CD4-positive, alpha-beta T cell treated with Interleukin-17A for 4 hours (primary cell): ENCODE measurements around the gene C11orf16.
"Not testable (repeated sequence)": the region's sequence is repeated elsewhere in the genome, so short reads cannot be mapped to it uniquely, and the experiment has no call there.

Source experiments
- DNase-seq: peaks from one replicate; pipeline ENCODE4 v3.0.0-alpha.2; 2020; ENCODE audit warnings: mixed read lengths

Gene C11orf16, protein sequence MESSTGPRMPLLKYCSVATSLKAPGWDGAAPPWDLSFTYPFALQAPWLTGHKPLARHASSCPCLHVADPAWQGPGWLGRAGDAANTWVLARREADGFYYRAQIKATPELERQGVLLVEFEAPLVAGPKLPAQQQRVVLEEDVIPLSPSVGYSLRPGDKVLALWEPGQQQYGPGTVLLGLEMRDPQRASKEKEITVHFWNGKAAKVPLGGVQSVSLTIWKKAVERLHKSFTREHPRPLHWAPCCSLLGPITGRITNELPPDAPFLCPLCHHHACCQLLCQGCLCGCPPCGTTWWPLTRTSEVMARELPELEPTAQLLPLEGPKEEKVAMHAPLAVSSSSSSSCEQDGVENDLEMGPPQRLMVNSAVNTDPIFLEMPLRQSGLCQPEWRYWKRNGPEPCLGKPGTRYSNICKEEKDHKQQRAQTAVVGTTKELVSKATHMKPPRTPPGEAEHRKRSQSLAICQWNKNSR

DNA sequence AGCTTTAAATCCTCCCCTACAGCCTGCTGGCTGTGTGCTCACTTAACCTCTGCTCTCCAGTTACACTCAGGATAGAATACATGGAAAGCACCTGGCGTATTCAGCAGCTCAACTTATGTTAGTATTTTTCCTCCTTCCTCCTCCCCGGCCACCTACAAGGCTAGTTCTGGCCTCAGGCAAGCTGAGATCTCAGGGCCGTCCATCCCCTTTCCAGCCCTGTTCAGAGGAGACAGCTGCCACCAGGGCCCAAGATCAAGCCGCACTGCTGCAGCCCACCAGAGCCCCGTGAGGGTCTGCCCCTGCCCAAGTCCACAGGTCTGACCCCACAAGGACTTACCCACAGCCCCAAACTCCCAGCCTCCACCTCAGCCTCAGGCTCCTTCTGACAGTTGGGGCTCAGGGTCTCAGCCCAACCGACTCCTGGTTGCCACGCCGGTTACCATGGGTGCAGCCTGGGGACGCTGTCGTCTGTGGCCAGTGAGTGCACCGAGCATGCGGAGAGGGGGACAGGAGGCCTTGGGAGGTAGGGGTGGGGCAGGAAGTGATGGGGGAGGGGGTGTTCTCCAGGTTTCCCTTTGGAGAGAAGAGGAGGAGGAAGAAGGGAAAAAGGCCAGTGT is at the start of gene C11orf16:
C11orf16 (minus strand) TSS at position 384 of the 617 bp plus-strand sequence. CDS start 639 bp downstream, outside the sequence.
- DNase-seq = no peak

DNA sequence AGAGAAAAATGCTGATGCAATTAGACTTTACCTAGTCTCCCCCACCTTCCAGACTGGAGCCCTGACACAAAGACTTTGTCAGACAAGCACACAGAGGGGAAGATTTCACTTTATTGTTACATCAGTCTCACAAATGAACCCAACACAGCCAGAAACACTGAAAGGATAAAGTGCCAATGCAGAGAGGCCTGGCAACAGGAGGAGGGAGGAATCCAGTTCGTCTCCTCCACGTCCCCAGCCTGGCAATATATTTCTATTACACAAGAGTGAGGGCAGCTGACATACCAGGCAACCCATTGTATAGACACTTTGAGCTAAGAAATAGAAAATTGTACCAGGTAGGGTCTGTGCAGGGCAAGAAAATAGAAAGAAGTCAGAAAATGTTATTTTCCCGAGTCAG is 47.7 kb upstream of the C11orf16 start:
- no peak for DNase-seq

DNA sequence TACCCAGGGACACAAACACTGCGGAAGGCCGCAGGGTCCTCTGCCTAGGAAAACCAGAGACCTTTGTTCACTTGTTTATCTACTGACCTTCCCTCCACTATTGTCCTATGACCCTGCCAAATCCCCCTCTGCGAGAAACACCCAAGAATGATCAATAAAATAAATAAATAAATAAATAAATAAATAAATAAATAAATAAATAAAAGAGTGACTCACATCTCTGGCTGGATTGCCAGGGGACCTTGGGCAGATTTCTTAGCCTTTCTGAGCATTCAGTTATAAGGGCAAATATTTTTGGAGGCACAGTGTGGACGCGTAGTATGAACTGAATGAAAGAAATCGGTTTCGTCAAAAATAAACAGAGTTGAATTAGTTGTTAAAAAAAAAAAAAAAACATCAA is 46.6 kb upstream of the C11orf16 start:
- DNase-seq = not testable (repeated sequence)

DNA sequence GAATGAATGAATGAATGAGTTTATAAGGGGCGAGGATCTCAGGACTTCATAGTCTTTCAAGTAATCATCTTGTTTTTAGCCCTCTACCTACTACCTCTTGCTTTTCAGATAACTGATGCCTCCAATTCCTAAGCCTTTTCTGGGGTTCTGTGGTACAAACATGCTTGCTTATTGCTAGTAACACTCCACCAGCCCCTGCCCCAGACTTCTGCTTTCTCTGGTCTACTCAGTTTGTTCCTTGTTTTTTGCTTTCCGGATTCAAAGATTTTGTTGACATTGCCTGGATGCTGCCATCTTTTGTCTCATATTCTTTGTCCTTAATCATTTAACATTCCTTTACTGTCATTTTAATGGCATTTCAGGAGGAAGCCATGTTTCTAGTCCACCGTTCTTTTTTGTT is 40.4 kb upstream of the C11orf16 start:
- no peak for DNase-seq

DNA sequence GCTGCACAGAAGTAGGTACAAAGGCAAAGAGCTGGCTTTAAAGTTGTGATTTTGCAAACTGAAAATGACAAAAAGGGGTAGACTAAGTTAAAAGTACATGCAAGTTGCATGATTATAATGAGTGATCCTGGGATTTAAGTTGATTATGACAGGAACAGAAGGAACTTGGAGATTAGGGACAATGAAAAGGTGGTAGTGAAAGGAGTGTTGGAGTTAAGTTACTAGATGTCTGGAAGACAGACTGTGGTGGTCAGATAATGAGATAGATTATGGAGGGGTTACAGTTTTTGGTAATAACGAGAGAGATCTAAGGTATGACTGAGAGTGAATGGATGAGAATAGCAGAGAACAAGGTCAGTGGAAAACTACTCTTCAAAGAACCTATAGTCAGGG is 39.2 kb upstream of the C11orf16 start:
- DNase-seq = no peak

DNA sequence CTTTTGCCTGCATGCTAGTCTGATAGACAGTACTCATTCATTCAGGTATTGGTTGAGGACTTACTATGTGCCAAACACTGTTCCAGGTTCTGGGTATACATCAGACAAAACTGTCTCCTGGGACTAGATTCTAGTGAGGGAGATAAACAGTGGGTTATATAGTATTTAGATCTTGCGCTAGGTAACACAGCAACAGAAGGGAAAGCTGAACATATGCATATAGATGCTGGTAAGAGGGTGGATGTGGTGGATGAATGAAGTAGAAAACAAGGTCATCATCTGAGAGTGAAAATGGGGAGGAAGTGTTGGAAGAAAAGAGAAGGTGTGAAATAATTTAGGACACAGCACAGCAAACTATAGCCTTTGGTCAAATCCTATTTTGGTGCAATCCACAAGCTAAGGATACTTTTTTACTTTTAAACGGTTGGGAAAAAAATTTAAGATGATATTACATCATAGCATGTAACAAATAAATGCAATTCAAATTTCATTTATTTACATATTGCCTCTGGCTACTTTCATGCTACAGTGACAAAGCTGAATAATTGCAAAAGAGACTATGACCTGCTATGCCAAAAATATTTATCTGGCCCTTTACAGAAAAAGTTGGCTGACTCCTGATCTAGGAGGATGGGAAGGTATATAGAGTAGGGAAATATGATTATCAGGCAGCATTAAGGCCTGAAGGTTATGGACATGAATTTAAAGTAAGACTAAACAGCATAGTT is 38.6 kb upstream of the C11orf16 start:
- no peak for DNase-seq

DNA sequence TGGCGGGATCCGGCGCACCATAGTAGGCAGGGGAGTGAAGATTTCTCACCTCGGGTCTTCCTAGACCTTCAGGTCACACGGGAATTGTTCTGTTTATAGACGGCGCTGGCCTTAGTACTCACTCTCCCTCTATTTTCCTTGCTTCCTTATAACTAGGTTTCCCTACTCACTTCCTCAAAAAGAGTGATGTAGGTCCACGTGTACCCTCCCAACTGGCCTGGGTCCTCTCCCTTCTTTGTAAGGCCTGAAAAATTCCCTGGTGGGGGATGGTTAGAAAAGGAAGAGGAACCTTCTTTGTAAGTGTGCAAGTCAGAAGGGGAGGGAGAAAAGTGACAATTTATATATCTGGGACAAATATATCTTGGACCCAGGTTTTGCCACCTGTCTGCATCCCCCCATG is 34.4 kb upstream of the C11orf16 start:
- DNase-seq = no peak

DNA sequence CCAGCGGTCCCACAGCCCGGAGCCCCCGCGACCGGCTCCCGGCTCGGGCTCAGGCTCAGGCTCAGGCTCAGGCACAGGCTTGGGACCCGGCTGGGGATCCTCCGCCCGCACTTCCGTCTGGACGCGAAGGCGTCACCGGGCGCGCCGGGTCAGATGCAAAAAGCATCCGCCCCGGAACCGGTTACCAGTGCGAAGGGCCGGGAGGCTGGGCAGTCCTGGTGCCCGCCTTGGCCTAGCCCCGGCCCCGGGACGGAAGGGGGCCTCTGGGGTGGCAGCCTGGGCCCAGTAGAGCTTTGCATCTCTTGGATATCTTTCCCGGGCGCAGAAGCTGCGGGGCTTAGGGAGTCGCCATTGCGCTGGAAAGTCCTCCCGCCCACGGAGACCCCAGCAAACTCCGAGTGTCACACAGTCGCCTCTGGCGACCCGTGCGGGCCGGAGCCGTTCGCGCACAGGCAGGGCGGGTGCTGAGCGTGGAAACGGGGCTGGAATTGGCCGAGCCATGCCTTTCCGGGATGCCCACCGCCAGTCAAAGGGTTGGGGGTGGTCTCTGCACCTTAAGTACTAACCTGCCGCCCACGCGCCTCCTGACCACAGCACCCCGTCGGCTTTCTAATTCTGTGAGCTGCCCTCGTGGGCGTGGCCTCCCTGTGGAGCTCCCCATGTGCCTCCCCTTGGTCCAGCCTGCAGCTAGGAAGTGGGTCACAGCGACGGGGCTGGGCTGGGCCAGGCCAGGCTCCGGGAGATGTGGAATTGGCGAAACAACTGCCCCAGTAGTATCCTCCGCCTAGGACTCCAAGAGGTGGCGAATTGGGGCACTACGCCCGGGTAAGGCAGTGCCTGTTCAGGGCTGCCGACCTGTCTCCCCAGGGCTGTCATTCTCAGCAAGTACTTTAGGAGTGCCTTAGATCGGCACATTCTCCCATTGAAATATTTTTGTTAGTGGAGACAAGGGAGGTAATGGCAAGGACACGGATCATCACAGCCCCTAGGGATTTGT is 31.9 kb upstream of the C11orf16 start, which contains the start of gene TMEM9B:
TMEM9B (minus strand) TSS at position 119 of the 997 bp plus-strand sequence. CDS start 129 bp downstream, outside the sequence.
- peak; percentile 82 for DNase-seq

DNA sequence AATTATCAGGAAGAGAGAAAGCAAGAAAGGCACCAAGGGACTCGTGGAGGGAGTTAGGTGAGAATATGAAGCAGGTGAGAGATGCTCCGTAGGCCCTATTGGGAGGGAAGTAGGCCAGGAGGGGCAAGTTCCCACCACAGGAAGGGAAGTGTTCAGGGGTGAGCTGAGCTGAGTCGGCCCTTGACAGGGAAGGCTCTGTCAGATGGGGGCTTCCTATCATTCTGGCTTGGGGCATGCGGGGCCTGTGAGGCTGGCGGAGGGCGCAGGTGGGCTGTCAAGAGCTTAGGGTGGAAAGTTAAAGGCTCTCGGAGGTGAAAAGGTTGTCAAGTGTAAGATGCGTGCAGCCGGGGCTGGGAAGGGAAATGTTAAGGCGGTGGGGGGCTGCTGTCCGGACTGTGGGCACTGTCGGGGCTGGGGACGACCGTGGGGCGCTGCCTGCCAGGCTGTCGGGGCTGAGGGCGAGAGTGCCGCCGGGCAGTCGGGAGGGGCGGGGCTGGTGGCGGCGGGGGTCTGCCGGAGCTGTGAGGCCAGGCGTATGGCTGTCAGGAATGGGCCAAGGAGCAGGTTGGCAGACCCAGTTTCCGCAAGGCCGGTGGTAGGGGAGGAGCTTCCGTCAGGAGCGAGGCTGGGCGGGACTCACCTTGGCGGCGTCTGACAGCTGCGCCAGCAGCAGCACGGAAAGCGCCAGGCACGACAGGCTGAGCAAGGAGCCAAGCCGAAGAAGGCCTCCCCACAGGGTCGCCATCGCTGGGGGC is 31.0 kb upstream of the C11orf16 start:
- DNase-seq = peak; percentile 85

DNA sequence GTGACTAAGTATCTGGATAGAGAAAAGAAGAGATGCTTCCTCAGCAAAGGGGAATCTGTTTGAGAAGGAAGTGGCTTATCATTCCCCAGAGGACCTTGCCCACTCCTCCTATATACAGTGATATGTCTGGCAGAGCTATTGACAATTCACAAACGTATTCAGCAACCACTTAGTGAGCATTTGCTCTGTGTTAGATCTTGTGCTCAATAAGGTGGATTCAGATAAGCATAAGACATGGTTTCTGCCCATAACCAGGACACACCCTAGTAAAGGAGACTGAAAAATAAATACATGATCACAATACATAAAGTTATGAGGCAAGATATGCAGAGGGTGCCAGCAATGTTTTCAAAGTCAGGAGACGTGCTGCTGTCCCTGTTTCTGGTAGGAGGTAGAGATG is 30.1 kb upstream of the C11orf16 start:
- DNase-seq = no peak

DNA sequence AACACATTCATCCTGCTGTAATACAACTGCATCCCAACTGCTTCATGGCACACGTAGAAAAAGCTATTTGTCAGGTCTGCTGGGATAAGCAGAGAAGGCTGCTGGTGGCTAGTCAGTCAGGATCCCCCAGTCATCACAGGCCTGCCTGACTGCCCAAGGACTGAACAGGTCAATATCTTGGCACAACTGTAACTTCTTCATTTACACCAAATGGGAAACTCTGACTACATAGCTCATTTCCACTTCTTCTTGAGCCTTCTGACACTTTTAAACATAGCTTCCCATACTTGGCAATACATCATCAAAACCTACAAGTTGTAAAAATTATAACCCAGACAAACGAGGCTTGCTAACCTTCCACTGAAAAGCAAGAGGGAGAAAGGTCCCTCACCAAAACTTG is 28.7 kb upstream of the C11orf16 start:
- DNase-seq = no peak

DNA sequence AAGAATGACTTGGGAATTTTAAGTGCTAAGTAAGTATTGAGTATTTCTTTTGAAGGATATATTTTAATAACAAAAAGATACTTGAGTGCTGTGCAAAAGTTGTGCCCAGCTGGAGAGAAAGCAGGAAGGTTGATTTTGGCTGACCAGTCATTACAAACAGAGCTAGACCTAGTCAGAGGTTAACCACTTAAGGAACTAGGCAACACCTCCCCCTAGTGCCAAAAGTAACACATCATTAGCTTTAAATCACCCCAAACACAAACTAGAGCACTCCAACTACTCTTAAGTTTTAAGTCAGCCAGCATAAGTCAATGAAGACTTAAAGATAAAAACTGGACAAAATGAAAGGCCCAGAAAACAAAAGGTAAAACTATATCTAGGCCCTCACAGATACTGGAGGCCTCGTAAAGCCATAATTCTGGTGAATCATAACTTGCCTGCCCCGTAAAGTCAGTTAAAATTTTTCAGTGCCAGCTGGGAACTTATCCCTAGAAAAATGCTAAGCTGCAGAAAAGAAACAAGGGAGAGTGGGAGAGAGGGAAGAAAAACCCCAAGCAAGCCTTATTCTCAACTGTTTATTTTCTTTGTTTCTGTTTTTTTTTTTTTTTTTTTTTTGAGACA is 26.9 kb upstream of the C11orf16 start:
- DNase-seq = peak; percentile 39

DNA sequence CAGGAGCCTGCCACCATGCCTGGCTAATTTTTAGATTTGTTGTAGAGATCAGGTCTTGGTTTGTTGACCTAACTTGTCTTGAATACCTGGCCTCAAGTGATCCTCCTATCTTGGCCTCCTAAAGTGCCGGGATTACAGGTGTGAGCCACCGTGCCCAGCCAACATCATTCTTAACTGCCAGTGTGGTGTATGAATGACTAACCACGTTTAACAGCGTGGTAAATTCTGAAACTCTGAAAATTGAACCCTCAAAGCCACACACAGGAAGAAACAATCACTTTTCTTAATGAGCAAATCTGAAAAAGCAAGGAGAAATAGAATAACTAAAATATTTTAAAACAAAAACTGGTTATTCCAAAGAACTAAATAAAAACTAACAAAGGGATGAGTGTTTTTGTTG is 24.1 kb upstream of the C11orf16 start:
- no peak for DNase-seq

DNA sequence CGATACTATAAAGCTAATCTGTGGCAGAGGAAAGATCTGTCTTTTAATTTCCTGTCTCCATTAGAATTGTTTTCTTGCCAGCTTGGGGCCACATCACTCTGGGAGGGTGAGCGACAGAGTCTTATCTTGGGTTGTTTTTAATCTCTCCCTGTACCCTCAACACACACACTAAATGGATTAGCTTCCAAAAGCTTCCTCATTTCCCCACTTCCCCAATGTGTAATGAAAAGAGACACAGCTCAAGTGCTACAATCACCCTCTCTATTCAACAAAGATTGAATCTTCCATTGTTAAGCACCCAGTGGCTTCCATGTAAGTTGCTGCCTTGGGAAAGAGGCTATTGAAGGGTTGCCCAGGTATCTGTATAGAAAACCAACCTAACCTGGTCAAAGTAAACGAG is 16.1 kb upstream of the C11orf16 start:
- DNase-seq = no peak

DNA sequence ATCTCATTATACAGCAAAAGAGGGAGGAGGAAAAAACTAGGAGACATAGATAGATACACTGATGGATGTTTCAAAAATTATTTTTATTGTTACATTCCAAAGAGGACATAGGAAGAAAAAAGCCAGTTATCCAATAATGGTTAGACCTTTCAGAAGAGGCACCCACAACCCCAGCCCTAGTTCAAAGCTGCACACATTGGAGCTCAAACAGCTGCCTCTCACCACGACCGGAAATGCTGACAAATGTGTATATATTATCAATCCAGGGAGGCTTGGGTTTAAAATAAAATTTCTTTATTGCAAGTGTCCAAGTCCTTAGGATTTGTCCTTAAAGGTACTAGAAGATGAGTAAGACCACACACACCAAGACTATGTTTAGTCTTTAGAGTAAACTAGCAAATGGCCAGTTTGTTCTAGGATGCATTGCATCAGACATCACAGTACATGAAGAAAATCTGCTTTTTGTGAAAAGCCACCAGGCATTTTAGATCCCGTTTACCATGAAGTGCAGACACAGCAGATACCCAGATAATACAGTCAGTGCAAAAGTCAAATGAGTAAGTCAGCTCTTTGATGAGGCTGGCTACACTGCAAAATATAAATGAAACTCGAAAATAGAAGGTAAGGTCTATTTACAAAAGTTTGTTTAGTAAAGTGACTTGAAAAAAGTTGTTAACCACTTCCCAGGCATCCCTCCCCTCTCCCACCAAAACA is 14.6 kb upstream of the C11orf16 start:
- no peak for DNase-seq

DNA sequence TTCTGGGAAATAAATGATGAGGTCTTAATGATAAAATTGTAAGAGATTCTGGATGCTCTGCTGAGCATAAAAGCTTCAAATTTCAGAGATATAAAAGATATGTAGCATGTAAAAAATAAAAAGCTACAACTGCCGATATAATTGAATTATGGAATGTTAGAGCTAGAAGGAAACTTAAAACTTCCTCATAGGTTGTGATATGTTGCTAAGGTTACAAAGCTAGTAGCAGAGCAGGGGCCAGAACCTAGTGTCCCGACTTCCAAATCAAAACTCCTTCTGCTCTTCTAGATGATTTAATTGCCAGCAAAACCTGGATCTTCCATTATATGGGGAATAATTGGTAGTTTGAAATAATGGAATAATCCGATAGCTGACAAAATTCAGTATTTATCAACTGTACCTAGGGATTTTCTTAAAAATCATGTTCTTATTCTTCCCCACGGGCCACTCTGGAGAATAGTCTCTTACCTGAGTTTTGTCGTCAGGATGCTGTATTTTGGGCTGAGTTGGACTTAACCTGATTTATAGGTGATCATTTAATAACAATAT is 9.8 kb upstream of the C11orf16 start, which contains the start of gene ASCL3:
ASCL3 (minus strand) TSS at position 499 of the 549 bp plus-strand sequence. CDS start 4,855 bp downstream, outside the sequence.
- DNase-seq = no peak

DNA sequence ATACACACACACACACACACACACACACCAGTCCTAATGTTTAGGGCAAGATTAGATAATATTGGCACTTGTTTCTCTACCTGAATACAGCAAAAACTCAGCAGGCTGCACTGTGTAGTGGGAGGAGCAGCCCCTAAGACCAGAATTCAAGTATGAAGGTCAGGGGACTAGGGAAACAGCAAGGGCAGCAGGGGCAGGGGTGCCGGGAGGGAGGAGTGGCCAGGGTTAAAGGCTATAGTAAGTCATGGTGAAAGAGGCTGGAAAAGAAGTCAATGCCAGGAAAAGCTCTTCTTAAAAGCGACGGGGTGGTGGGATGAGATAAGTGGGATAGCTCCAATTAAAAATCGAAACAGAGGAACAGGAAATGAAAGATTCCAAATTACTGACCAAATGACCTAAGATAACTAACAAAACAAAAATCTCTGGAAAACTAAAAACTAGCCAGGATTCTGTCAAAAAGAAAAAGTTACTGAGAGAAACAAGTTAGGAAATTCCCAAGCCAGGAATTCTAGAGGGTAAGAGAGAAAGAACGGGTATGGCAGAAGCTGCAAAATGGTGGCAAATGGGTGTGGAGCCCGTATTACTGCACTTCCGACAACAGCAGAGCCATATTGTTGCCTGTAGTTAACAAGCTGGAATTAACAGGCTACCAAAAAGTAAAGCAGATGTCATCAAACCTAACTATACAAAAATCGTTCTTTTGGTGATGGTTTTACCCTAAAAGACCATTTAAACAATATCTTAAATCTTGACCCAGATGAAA is 8.8 kb upstream of the C11orf16 start:
- DNase-seq = no peak

DNA sequence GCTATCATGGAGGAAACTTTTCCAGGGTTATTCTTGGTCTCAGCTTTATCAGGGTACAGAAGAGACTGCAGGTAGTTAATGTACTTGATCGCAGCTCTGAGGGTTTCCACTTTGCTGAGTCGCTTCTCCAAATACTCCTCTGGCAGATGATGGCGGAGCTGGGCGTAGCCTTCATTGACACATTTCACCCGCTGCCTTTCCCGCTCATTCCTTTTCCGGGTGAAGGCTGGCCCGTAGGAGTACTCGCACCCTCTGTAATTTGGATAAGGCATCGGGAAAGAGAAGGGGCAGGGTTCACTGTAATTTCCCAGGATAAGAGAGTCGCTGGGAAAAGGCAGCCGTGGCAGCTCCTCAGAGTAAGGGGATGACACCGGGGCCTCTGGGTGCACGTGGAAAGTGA is 4.9 kb upstream of the C11orf16 start:
- DNase-seq = no peak

DNA sequence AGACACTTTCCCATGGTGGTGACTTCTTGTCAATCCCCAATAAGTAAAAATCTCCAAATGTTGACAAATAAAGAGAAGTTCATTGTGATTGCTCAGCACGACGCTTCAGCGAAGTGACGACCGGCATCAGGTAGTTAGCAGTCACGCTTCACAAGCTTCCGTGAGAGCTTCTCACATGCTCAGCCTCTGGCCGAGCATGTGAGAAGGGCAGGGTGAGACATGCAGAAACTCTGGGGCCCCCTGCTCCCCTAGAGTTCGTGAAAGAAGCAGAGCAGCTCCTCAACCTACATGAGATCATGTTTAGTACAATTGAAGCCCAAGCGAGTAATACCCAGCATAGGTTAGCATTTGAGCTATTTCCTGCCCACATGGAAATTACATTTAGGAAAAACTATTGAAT is 4.4 kb upstream of the C11orf16 start:
- DNase-seq = no peak
